GM19240 (cell line): ENCODE results near the gene NEO1.
"Not testable (repeated sequence)": the region's sequence is repeated elsewhere in the genome, so short reads cannot be mapped to it uniquely, and the experiment has no call there.

Source experiments
- DNase-seq: peaks from one replicate; pipeline ENCODE4 v3.0.0; 2011; ENCODE audit warnings: low spot score; ENCODE audit not compliant: insufficient read length

NEO1 gene

DNA sequence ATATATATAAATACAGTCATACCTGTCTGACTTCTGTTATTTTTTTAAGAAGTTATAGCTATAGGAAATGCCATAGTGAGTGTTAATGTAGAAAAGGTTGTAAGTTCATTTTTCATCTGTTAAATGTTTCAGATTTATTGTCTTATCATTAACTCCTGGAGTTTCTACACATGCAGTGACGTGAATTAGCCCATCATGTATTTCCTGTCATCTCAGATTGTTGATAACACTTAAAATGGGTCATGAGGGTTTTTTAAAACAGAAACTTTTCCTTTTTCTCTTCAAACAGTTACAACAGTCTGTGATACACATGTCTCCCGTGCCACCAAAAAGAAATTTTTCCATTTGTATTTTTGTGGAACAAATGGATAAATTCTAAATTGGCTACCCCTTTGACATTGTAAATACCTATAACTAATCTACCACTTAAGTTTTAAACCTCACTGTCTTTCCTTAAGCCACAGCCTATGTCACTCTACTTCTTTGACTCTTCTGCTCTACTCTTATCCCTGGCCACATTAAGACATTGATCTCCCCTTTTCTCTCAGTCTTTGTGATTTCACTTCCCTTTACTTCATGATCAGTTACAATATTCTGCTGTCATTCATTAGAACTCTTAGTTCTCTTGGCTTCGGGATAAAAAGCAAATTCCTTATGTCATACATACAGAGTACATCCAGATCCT, 89.1 kb downstream of the NEO1 start:
- no peak for DNase-seq

DNA sequence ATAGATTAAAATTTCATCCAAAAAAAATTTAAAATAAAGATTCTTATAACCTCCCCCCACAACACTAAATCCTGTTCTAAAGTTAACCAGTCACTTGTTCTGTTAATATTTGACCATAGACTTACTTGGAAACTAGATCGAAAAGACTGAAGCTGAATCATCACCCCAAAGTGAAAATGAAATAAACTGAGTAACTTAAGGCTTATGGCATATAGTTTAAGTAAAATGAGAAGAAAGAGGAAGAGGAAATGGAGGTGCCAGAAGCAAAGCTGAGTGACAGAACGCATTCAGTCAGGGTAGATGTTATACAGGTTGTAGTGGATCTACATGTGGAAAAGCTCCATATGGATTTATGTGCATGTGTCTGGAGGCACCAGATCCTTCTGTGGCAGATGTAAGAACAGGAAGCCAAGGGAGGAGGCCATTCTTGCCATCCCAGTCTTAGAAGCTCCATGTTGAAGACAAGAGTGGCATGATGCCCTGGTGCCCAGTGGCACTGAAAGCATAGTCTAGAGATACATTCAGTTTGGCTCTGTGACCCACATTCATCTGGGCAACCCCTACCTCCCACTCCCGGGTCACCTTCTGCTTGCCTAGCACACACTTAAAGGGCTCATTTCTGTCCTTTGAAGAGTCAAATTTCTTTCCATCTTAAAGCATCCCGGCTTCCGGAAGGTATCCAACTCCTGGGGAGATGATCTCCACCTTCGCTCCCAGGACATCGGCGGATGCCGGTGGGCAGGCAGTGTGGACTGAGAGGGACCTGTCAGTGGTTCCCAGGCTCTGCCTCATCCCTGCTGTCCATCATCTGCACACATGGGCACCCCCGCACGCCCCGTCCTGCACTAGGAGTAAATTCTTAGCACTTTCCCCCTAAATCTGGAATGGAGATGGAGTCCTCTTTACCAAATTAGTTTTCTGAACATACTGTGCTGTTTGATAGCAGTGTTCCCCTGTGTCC, 90.8 kb downstream of the NEO1 start:
- DNase-seq: peak; percentile 14

DNA sequence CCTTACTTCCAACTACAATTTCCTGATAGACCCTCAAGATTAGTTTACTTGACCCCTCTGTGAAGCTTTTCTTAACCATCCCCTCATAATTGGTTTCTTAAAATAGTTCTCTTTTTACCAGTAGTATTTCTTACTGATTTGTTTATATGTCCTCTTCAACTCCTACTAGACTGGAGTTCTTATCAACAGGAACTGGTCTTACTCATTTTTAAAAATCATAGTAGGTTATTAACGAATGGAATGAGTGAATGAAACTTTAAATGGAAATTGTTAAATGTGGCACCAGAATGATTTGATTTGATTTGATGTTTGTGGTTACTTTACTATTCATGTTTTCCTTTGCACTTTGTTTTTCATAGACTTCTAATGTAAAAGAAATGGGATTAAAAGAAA, 91.5 kb downstream of the NEO1 start:
- no peak for DNase-seq

DNA sequence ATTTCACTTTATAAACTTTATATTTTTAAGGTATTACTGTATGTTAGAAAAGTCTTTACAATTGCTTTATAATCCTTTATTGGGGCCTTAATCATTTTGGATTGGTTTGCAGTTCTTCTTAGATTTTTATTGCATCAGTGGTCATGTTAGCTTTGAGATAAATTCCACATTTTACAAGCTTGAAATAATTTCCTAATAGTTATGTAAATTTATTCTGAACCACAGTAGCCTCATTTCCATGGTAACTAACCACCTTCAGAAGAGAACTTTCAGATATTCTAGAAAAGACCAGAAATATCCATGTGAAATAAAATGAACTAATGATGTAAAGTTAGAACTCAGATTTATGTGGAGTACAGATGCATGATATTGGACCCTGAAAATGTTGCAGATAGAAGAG, 94.2 kb downstream of the NEO1 start:
- DNase-seq: no peak

DNA sequence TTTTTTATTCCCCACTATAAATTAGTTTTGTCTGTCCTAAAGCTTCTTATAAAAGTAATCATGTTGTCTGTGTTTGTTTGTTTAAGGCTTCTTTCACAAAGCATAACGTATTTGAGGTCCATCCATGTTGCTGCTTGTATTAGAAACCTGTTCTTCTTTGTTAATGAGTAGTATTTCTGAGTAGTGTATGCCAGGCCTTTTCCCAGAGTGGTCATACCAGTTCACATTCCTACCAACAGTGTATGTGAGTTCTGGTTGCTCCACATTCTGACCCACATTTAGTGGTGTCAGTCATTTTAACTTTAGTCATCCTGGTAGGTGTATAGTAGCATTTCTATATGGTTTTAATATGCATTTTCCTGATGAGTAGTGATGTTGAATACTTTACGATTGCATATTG, 98.6 kb downstream of the NEO1 start:
- DNase-seq: no peak

DNA sequence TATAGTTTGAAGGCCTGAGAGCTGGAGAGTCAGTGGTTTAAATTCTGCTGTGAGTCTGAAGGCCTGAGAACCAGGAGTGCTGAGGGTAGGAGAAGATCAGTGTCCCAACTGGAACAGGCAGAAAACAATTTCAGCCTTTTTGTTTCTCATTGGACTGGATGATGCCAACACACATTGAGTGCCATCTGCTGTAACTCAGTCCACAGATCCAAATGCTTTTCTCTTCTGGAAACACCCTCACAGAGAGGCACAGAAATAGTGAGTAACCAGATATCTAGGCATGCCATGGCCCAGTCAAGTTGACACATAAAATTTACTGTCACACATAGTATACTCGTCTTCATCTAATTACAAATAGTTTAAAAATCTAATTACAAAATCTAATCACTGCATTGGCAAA, 100.8 kb downstream of the NEO1 start:
- no peak for DNase-seq

DNA sequence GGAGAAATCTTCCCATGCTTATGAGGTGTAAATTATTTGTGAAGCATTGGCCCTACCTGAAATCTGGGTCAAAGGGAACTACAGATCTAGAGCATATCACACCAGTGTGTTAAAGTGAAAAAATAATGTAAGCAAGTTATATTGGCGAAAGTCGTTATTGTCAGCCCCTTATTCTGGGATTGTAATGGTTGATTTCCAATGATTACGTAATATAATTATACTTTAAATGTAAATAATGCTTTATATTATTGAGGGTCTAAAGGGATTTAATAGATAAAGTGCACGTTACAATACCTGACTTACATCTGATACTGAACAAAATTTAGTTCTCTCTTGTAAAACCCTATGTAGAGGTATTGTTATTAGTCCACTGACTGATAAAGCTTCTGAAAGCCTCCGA, 101.2 kb downstream of the NEO1 start:
- DNase-seq: no peak

DNA sequence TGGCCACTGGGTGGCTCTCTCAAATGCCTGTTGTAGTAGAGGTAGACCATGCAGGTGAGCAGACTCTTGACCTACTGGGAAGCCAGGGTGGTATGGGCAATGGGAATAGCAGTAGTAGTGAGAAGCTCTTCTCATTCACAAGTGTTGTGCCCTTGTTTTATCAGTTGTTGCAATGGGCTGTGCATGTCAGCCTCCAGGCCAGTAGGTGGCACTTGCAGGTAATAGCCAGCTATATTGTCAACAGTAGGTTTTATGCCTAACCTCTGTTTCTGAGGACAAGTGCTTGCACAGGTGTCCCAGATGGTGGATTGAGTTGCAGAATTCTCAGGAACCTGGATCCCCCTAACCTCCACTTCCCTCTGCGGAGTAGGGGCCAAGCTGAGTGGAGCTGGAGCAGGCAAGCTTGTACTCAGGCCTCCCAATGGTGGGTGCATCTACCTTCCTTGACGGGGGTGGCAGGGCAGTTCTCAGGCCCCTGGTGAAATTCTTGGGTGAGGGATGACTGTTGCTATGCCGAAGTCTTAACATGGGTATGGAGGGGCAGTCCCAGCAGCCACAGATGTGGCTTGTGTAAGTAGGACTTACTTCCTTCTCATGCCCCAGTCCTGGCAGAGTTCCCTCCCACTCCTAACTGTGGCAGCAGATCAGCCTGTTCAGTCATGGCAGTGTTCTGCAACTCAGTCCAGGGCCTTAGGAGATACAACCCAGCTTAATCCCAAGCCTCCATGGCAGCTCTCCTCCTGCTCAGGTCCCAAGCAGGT, 104.3 kb downstream of the NEO1 start:
- DNase-seq: no peak

DNA sequence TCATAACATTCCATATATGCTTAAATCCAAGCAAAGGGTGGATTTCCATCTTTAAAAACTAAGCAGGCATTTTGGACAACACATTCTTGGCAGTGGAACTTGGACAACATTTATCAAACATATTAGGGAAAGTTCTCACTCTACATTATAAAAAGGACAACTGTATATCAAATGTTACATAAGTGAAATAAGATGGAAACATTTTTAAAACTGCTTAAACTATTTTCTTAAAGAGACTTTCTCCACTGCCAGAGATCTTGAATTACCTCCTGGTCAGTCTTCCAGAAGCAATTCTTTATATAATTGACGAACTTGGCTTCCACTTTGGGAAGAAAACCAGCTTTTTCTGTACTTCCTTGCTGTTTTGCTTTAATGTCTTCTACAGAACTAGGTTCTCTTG, 109.3 kb downstream of the NEO1 start:
- DNase-seq: no peak

DNA sequence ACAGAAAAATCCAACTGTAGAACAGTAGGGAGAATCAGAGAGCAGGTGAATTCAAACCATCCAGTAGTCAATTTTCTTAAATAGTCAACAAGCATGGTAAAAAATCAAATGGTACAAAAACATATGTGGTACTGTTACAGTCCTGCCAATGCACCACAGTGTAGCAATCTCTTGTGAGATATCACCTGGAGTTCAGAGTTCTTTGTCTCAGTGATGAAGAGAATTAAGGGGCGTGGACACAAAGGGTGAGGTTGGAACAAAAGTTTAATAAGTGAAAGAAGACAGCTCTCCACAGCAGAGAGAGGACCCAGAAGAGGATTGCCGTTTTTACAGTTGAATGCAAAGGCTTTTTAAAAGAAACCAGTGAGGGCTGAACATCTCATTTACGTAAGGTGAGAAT, 113.2 kb downstream of the NEO1 start:
- DNase-seq: no peak

DNA sequence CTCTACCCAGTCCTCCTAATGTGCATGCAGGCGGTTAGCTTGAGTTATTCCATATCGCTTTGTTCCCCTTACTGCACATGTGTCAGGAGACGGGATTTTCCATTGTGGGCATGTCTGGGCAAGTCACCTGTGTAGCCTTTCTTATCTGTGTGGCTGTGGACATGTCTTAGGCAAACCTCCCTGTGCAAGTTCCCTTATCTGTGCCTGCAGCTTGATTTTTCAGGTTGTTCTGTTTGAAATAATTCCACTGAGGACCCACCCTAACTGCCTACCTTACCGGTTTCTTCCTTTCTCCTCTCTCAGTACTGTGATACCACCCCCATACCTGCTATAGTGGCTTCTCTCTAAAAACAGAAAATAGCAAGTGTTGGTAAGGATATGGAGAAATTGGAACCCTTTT, 113.6 kb downstream of the NEO1 start:
- DNase-seq: no peak

DNA sequence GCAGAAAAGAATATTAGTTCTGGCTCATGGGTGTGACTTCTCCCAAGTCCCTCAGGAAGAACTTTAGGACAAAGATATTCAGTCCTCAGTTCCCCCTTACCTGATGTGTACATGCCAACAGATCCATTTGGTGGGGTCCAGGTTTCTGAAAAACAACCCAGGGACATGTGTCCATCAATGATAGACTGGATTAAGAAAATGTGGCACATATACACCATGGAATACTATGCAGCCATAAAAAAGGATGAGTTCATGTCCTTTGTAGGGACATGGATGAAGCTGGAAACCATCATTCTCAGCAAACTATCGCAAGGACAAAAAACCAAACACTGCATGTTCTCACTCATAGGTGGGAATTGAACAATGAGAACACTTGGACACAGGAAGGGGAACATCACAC, 114.4 kb downstream of the NEO1 start:
- DNase-seq: not testable (repeated sequence)

DNA sequence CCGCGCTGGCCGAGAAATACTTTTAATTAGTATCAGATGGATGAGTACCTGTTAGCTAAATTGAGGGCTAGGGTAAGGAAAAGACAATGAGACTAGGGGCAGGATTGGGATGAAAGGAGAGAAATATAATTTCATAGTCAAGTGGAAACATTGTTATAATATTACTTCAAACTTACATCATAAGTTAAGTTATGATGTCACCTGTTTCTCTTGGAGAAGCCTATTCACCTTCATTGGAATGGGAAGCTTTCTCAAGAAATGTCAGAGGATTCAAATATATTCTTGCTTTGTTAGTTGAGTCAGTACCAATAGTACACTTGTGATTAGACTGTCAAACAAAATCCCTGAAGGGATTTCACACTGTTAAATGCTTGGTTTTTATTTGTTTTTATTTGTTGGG, 116.2 kb downstream of the NEO1 start:
- DNase-seq: no peak

DNA sequence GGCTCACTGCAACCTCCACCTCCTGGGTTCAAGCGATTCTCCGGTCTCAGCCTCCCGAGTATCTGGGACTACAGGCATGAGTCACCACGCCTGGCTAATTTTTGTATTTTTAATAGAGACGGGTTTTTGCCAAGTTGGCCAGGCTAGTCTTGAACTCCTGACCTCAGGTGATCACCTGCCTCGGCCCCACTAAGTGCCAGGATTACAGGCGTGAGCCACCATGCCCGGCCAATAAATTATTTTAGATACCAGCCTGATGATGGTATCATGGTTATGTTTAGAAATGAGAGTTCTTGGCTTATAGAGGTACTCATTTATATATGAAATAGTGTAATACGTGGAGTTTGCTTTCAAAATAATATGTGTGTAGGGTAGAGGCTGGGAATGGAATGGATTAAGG, 119.4 kb downstream of the NEO1 start:
- DNase-seq: no peak

DNA sequence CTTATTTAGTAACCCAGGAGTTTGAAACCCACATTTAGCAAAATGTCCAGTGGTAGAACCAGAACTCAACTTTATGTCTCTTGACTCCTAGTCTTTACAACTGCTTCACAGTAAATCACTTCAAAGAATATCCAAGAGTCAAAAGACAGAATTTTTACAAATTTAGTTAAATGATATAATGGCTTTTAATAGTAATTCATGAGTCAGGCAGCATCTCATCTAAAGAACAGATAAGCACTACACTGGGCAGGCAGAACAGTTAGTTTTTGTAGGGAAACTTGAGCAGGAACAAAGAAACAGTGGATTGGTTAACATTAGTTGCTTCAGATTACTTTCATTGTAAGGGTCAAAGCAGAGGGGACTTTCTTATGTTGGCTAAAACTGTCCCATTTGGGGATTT, 120.2 kb downstream of the NEO1 start:
- no peak for DNase-seq

DNA sequence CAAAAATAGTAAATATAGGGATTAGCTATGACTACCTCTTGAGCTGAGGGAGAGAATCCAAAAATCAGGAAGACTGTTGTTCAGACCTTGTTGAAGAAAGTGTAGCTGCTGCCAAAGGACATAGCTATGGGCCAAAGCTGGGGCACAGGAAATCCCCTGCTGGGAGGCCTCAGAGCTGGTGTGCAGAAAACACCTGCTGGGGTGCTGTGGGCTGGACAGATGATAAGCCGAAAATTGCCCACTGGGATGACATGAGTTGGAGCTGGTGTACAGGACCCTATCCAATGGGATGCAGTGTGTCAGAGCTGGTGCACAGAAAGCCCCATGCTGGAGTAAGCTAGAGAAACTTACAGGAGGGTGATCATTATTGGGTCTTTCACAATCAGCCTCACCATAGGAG, 121.9 kb downstream of the NEO1 start:
- DNase-seq: no peak

DNA sequence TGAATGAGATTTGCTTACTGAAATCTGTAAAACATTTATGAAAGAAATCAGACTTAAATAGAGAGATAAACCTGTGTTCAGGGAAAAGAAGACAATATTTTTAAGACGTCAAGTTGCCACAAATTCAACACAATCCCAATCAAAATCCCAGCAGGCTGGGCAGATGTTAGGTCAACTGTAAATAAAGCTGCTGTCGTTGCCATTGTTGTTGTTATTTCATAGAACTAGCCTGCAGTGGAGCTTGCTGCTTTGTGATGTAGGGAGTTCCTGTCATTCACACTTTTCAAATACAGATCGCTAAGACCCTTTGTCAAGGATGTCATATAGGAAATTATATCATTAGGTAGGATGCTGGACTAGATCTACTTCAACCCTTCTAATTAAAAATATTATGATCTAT, 123.1 kb downstream of the NEO1 start:
- no peak for DNase-seq

DNA sequence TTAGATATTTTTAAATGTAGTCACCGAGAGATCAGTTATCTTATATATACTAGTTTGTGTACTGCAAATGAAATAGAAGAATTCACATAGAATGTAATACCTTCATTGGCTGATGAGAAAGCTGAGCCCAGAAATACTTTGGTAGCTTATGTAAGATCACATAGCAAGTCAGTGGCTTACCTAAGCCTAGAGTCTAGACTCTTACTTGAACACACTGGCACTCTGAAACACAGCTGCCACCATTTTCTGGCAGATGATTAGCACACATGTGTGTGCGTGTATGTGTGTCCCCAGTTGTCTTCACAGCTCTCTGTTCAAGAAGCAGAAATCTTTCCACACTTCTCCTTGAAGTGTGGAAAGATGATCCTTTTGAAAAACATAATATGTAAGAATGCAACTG, 124.3 kb downstream of the NEO1 start:
- no peak for DNase-seq

DNA sequence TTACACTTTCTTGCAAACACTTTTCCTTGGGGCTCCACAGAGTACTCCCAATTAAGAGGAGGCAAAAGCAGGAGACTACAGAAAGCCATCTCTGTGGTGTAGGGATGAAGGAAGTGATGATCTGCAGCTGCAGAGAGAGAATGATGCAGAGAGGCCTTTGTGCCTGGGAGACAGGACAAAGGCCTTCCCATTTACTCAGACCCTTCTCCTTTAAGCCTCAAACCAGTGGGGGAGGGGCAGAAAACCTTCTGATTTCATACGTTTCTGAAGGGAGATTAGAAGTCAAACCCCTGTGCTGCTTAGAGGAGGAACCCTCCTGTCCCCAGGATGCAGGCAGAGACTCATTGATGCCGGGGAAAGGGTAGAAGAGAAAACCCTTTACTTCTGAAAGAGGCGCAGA, 130.8 kb downstream of the NEO1 start:
- no peak for DNase-seq

DNA sequence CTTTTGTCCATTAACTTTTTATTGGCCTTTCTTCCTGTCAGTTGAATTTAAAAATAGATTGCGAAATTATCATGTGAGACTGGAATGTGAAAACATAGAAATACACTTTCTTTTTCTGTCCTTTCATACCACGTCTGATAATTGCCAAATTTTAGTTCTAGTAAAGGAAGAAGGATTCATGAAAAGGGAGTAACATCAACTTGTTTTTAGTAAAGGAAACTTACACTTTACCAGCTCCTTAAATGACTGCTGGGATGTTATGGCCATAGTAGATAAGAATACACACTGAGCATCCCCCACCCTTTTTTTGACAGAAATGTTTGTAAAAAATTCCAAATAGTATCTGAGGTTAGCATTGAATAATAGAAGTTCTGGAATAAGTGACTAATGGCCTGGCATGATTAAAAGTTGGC, 137.9 kb downstream of the NEO1 start:
- DNase-seq: no peak

DNA sequence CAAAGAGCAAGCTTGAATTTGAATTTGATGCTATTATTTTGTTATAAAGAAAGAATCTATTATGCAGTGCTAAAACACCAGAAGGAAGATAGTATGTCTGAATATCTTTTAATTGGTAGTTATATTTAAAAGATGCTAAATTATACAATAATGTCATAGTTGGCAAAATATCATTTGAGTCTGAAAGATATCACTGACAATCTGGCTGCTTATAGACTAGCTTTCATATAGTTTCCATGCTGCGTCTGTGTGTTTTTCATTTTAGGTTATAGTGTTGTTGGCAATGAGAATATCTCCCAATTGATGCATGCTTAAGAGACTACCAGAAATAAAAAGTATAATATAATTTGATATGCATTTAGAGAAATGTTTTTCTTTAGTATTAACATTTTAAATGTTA, 142.9 kb downstream of the NEO1 start:
- no peak for DNase-seq

DNA sequence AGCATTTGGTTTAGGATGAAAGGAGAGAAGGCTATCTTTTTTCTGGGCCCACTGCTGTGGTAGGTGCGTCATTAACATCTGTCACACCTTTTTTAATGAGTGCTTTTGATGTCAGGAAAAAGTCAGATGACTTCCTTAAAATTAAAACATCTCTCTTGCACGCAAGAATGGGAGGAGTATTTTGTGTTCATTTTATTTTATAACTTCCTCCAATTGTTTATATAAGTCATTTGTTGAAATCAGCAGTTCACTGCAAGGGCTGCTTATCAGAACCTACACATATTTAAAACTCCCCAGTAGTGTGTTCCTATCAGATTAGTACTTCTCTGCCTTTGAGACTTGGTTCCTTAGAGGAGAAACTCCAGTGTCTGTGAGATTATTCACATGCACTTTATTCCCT, 143.8 kb downstream of the NEO1 start:
- DNase-seq: no peak
